OCI-LY3 (cell line): ENCODE data around the gene FNDC3A.

Experiments
- CTCF ChIP-seq: fragments of 200-600, 300-600 bp; sonication (generic); IDR thresholded peaks from 2 replicates; pipeline ENCODE4 v1.5.1; 2014; ENCODE audit warnings: antibody characterized with exemption, low read length, low read depth
- EZH2phosphoT487 ChIP-seq: fragments of 200-600 bp; shearing (Covaris generic); IDR thresholded peaks from 2 replicates; pipeline ENCODE4 v1.6.1; 2018; ENCODE audit warnings: antibody characterized with exemption, mixed run types, low read depth

GRCh38 chr13:48965736-48966135 is 10.0 kb upstream of the FNDC3A start:
- TF ChIP-seq CTCF (no peak), EZH2phosphoT487 (no peak)
